HG03469 (cell line): ENCODE measurements around the gene ZNF804A.
A peak's percentile ranks its signal among the peaks of the same experiment; 100 is the strongest.

Experiments
- ATAC-seq: cut with Tn5 transposase; IDR thresholded peaks from one replicate; pipeline ENCODE4 v1.9.1; 2021; ENCODE audit warnings: mild to moderate bottlenecking, moderate library complexity, moderate number of reproducible peaks; ENCODE audit not compliant: unreplicated experiment

The ZNF804A gene

GRCh38 chr2:184602734-184603133 lies 4.4 kb downstream of the ZNF804A start:
- no peak for ATAC-seq

- no peak for ATAC-seq
These were observed 12.6 kb downstream of the ZNF804A start for GRCh38 chr2:184610891-184611290.

GRCh38 chr2:184611361-184612085 lies 13.2 kb downstream of the ZNF804A start:
- no peak for ATAC-seq

GRCh38 chr2:184620367-184620766 lies 22.0 kb downstream of the ZNF804A start:
- no peak for ATAC-seq

GRCh38 chr2:184624311-184624710 lies 26.0 kb downstream of the ZNF804A start:
- ATAC-seq: no peak

GRCh38 chr2:184628051-184628450 lies 29.7 kb downstream of the ZNF804A start:
- no peak for ATAC-seq

GRCh38 chr2:184633726-184634125 lies 35.4 kb downstream of the ZNF804A start:
- ATAC-seq: no peak

- ATAC-seq: no peak
These were observed 39.5 kb downstream of the ZNF804A start for GRCh38 chr2:184637781-184638180.

- no peak for ATAC-seq
These were observed 46.4 kb downstream of the ZNF804A start for GRCh38 chr2:184644685-184645084.

GRCh38 chr2:184646177-184646576 lies 47.8 kb downstream of the ZNF804A start:
- ATAC-seq: peak; percentile 72

- ATAC-seq: no peak
These were observed 48.3 kb downstream of the ZNF804A start for GRCh38 chr2:184646593-184646992.

GRCh38 chr2:184654945-184655344 lies 56.6 kb downstream of the ZNF804A start:
- no peak for ATAC-seq

- no peak for ATAC-seq
These were observed 78.8 kb downstream of the ZNF804A start for GRCh38 chr2:184677171-184677570.

GRCh38 chr2:184679219-184680018 lies 81.1 kb downstream of the ZNF804A start:
- no peak for ATAC-seq

GRCh38 chr2:184680825-184681224 lies 82.5 kb downstream of the ZNF804A start:
- no peak for ATAC-seq

- ATAC-seq: no peak
These were observed 83.5 kb downstream of the ZNF804A start for GRCh38 chr2:184681642-184682321.

- ATAC-seq: no peak
These were observed 85.6 kb downstream of the ZNF804A start for GRCh38 chr2:184683911-184684310.

GRCh38 chr2:184685999-184686841 lies 87.9 kb downstream of the ZNF804A start:
- no peak for ATAC-seq

- ATAC-seq: no peak
These were observed 91.3 kb downstream of the ZNF804A start for GRCh38 chr2:184689638-184690037.

- no peak for ATAC-seq
These were observed 93.9 kb downstream of the ZNF804A start for GRCh38 chr2:184692141-184692734.
